Frontal cortex (tissue), 4 donors: ENCODE results near the gene COL4A2. TPM values are rescaled to one million over a fixed set of nuclear protein-coding genes. Genes with fewer than 3 reads are reported as not detected.
"Not testable (repeated sequence)": the region's sequence is repeated elsewhere in the genome, so short reads cannot be mapped to it uniquely, and the experiment has no call there.

Experiments used
- DNase-seq, 2 donors: peaks; one replicate each; pipeline ENCODE4 v3.0.0; 2012; ENCODE audit warnings: low spot score in 2 of 2
- FAIRE-seq: peaks from 2 replicates; lab custom pipeline; 2012; peaks lifted over from hg19 to GRCh38; lab: Jason Lieb, UNC
- total RNA-seq: library from RNA; depleted of rRNA; stranded (reverse); fragments of >200 nt; gene quantifications from one replicate; pipeline ENCODE4 v1.2.3, GENCODE V29; 2014
- donor health status: control.
- donor health status: control.
- donor health status: control.

The COL4A2 gene
- total RNA-seq, 1 donor from 2014 or later = 47.3 TPM

DNA sequence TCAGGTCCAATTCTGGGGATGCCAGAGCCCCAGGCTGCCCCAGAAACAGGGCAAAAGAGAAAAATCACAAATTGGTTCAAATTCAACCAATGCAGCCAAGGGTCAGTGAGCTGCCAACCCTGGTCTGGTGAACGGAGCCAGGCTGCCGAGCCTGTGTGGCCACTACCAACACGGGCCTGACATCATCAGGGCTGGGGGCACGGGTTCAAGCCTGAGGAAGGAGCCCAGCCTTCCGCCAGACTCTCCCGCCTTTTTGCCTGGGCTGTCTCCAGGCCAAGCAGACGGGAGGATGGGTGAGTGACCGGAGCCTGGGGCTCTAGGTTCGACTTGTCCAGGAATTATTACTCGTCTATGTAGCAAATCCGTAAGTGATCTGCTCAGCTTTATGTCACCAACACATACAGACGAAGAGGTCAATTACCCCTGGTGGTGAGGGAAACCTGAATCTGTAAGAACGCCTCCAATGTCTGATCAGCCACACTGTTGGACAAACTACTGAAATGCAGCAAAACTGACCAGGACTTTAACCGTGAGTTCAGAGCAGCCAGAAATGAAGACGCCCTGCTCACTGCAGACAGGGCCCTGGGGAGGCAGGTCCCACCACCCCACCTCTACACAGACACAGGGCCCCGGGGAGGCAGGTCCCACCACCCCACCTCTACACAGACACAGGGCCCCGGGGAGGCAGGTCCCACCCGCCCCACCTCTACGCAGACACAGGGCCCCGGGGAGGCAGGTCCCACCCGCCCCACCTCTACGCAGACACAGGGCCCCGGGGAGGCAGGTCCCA, 222.6 kb downstream of the COL4A2 start:
- FAIRE-seq = no peak
- DNase-seq = no peak

- FAIRE-seq (no peak), DNase-seq (no peak)
Measured at GRCh38 chr13:110531100-110531499, 224.0 kb downstream of the COL4A2 start.

DNA sequence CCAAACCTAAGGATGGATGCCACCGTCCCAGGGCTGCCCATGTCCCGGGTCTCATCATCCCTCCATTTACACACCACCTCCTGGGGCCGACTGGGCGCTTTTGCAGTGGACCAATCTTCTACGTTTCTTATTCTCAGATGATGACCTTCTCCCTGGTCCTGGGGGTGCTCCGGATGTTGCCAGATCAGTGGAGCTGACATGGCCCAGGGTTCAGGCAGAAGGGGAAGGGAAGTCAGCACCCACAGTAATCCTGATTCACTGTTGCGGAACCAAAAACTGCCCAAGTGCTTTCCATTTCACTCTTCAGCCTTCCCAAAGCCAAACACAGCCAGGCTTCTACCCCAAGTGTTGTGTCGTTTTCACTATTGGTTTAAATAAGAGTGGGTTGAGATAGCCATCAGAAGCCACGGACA, 224.6 kb downstream of the COL4A2 start:
- DNase-seq (no peak), FAIRE-seq (no peak)

GRCh38 chr13:110532258-110532657, 225.2 kb downstream of the COL4A2 start:
- not testable (repeated sequence) for DNase-seq, FAIRE-seq

DNA sequence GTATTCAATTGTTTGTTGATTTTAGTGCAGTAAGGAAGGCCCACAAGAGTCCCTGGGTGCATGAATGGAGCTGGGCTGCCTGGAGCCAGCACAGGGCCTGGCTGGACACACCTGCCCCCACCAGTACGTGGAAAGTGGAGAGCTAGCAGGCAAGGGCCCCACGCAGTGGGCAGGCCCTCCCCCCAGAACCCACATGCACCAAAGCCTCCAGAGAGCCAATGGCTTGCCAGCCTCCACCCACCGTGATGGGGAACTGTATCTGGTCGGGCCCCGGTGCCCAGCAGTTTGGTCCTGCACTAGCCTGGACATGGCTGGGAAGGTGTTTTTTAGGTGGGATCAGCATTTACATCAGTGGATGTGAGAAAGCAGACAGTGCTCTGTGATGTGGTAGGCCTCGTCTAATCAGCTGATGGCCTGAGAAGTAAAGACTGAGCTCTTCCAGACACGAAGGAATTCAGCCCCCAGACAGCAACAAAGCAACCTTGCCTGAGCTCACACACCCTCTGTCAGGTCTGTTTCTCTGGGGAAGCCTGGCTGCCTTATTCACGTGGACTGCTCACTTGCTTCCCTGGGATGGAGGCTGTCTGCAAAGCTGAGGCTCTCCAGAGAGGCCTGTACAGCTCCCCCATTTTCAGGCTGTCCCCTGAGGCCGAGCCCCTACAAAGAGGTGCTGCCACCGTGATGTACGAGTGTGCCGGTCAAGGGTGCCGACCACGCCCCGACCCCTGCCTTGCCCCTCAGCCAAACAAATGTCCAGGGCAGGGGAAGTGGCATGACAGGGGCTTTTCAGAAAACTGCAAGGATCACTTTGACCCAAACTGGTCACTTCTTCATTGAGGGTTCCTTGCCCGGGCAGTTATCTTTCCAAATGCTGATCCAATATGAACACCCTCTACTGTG, 226.9 kb downstream of the COL4A2 start:
- FAIRE-seq (no peak), DNase-seq (no peak)

GRCh38 chr13:110535526-110535925, 228.4 kb downstream of the COL4A2 start:
- DNase-seq = no peak
- no peak for FAIRE-seq

GRCh38 chr13:110536006-110536693, 229.1 kb downstream of the COL4A2 start:
- no peak for DNase-seq
- no peak for FAIRE-seq

GRCh38 chr13:110538632-110539031, 231.5 kb downstream of the COL4A2 start:
- no peak for FAIRE-seq
- no peak for DNase-seq

GRCh38 chr13:110539894-110540293, 232.8 kb downstream of the COL4A2 start:
- FAIRE-seq (no peak), DNase-seq (no peak)

DNA sequence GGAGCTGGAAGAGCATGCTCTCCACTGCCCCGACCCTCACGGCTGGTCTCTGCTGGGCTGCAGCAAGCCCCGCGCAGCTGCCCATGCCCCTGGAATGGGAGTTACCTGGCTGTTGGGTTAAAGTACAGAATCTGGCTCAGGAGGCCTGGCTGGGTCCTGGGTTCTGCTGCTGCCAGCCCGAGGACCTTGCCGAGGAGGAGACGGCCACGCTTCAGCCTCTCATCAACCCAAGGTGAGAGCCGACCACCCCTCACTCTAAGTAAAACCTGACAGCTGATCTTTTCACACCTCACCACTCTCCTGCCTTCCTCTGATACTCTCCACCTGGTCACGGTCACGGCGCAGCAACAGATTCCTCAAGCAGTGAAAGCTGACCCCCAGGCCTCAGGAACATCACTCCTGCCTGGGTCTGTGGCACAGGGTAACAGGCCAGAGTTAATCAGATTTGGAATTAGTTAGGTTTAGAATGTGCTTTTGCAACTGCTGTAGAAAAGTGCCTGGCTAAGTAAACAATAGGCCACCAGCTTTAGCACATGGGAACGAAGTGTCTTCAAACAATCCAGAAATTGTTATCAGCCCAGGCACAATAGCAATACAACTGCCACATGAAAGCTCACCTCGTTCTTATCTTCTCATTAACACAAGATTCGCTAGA, 233.9 kb downstream of the COL4A2 start:
- no peak for FAIRE-seq
- DNase-seq = no peak

GRCh38 chr13:110541526-110541920, 234.4 kb downstream of the COL4A2 start:
- no peak for FAIRE-seq
- no peak for DNase-seq

DNA sequence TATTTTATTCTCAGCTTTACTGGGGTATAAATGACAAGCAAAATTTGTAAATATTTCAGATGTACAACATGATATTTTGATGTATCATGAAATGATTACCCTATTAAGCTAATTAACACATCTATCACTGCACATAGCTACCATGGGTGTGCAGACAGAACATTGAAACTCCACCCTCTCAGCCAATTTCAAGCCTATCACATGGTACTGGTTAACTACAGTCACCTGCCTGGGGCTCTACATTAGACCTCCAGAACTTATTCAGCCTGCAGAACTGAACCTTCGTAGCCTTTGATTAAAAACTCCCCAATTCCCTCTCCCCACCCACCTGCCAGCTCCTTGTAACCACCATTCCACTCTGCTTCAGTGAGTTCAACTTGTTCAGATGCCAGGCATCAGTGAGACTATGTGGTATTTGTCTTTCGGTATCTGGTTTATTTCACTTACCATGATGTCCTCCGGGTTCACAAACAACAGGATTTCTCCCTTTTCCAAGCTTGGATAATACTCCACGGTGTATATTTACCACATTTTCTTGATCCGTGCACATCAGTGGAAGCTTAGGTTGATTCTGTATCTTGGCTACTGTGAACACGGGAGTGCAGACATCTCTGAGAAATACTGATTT, 235.2 kb downstream of the COL4A2 start:
- FAIRE-seq (no peak), DNase-seq (no peak)

DNA sequence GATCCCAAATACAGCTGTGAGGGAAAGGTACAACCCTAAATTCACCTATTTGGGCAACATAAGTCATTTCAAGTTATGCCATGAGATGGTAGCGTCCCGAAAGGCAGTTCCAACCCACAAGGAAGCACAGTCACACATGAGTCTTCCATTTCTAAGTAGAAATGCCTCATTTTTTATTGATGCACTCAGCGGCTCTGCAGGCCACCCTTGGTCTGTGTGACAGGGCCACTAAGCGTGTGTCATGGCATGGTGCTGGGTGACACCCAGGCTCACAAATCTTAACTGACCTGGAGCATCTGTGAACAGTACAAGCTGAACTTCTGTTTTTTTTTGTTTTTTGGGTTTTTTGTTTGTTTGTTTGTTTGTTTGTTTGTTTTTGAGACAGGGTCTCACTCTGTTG, 239.3 kb downstream of the COL4A2 start:
- DNase-seq (no peak), FAIRE-seq (no peak)

GRCh38 chr13:110546926-110547325, 239.8 kb downstream of the COL4A2 start:
- FAIRE-seq = no peak
- DNase-seq = no peak

- no peak for DNase-seq
- no peak for FAIRE-seq
Measured at GRCh38 chr13:110548891-110549794, 242.1 kb downstream of the COL4A2 start.

DNA sequence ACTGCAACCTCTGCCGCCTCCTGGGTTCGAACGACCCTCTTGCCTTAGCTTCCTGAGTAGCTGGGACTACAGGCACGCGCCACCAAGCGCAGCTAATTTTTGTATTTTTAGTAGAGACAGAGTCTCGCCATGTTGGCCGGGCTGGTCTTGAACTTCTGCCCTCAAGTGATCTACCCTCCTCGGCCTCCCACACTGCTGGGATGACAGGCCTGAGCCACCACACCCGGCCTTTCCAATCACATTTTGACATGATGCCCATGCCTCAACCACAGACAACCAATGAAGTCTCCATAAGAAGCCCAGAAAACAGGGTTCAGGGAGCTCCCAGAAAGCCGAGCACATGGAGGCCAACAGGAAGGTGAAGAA, 242.7 kb downstream of the COL4A2 start:
- FAIRE-seq = no peak

GRCh38 chr13:110551284-110551683, 244.2 kb downstream of the COL4A2 start:
- no peak for FAIRE-seq
- DNase-seq = no peak

More for the DNA sequence above, 242.7 kb downstream of the COL4A2 start:
- DNase-seq = no peak

- DNase-seq (no peak), FAIRE-seq (no peak)
Measured at GRCh38 chr13:110552767-110553166, 245.7 kb downstream of the COL4A2 start.

DNA sequence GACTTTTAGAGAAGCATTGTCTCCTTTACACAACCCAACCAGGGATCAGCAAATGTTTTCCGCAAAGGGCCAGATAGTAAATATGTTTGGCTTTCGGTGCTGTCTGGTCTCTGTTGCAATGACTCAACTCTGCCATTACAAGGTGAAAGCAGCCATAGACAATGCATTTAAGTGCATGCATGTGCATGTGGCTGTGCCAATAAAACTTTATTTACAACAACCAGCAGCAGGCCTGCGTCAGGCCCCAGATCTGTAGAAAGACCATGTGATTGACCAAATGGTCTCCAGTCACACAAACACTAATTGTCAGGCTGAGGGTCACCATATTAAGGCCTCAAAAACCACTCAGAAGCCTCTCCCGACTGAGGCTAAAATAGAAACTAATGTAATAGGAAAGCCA, 246.3 kb downstream of the COL4A2 start:
- DNase-seq = no peak
- no peak for FAIRE-seq
